GM15510 (cell line): ENCODE results near the gene SPATA9.

Experiments
- POLR2A ChIP-seq: IDR thresholded peaks from 3 replicates; pipeline ENCODE4 v1.6.1; 2011; ENCODE audit warnings: borderline replicate concordance; ENCODE audit not compliant: insufficient read length; ENCODE audit errors: extremely low read depth

The SPATA9 gene

DNA sequence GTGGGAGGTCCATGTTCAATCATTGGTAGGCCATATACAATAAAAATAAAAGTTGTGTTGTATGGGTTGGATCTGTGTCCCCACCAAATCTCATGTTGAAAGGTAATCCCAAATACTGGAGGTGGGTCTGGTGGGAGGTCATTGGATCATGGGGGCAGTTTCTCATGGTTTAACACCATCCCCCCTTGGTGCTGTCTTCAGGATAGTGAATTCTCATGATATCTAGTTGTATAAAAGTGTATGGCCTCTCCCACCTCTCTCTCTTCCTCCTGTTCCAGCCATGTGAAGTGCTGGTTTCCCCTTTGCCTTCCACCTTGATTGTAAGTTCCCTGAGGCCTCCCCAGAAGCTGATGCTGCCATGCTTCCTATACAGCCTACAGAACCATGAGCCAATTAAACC, 15.1 kb downstream of the SPATA9 start:
- TF ChIP-seq POLR2A = no peak

- TF ChIP-seq POLR2A = no peak
Measured at GRCh38 chr5:95667061-95667618, 15.7 kb downstream of the SPATA9 start.

GRCh38 chr5:95664204-95664786, 18.5 kb downstream of the SPATA9 start:
- no peak for TF ChIP-seq POLR2A

- TF ChIP-seq POLR2A = no peak
Measured at GRCh38 chr5:95662946-95663345, 19.8 kb downstream of the SPATA9 start.

GRCh38 chr5:95660060-95660459, 22.7 kb downstream of the SPATA9 start:
- no peak for TF ChIP-seq POLR2A

GRCh38 chr5:95655575-95655974, 27.2 kb downstream of the SPATA9 start:
- no peak for TF ChIP-seq POLR2A

GRCh38 chr5:95654196-95654595, 28.6 kb downstream of the SPATA9 start:
- no peak for TF ChIP-seq POLR2A

DNA sequence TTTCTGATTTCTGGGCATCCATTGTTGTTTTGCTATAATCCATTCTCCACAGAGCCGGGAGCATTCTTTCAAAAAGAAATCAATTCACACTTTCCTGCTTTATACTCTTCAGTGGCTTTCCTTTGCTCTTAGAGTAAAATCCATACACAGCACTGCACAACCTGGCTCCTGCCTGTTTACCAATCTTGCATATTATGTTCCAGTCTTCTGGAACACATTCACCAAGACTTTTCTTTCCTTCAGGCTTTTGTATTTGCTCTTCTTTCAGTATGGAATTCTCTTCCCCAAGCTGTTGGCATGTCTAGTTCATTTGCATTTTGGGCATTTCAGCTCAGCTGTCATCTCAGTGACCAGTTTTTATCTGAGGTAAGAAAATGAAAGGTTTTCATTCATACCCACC, 29.9 kb downstream of the SPATA9 start:
- TF ChIP-seq POLR2A = no peak

GRCh38 chr5:95649842-95650620, 32.8 kb downstream of the SPATA9 start:
- no peak for TF ChIP-seq POLR2A

DNA sequence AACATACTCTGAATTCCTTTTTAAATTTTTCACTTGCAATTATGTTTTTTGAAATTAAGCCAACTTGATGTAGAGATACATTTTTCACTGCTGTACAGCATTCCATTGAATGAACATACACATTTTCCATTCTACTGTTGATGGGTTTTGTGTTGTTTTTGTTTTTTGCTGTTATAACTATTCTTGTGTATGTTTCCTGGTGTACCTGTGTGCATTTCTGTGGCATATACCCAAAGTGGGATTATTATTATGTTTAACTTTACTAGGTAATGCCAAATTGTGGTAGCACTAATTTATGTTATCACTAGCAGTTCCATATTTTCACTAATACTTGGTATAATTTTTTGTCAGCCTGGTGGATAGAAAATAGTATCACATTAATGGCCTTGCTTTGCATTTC, 33.5 kb downstream of the SPATA9 start:
- no peak for TF ChIP-seq POLR2A

- TF ChIP-seq POLR2A = no peak
Measured at GRCh38 chr5:95647886-95648860, 34.6 kb downstream of the SPATA9 start.

GRCh38 chr5:95646569-95647431, 36.0 kb downstream of the SPATA9 start, which contains the start of gene RFESD:
Gene RFESD (plus strand): TSS chr5:95646777. CDS start chr5:95652272, 5,495 bp downstream.
- TF ChIP-seq POLR2A = peak; percentile 85

DNA sequence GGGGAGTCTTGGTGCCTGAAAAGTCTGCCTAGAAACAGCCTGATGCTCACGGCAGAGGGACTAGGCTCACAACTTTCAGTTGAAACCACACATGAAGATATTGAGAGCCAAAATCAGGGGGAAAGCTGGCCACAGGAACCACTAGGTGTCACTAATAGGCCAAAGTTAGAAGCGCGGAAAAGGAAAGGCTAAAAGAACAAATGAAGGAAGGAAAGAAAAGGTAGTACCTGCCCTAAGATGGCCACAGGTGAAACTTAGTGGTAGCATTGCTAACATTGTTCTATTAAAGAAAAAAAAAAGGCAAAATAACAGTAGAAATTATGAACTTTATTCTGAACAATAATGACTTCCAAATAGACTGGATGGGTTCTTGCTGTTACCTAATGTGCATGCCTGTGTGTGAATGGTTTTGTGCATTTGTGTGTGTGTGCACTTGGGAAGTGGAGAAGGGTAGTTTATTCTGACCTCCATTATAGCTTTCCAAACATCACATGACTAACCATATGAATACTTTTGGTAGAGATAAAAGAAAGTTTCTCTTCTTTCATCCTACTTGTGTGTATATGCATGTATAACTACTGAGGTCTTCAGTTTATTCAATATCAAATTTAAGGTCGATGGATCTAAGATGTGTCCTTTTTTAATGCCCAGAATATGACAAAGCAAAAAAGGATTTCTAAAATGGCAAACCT, 38.3 kb downstream of the SPATA9 start:
- TF ChIP-seq POLR2A = no peak

DNA sequence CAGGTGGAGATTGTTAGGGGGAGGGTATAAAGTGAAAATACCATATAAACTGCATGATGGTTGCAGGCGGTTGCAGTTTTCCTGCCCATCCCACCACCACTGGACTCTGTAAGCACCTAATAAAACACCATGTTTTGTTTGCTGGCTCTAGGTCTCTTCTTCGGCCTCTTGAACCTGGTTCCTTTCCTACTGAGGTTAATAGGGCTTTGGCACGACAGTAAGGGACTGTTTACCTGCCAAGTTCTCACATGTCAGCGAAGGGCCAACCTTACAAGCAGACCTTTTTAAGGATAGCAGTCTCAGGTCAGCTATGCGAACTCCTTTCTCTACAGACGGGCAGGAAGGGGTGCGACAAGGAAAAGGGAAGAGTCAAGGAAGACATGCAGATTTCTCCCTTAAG, 39.6 kb downstream of the SPATA9 start:
- no peak for TF ChIP-seq POLR2A

DNA sequence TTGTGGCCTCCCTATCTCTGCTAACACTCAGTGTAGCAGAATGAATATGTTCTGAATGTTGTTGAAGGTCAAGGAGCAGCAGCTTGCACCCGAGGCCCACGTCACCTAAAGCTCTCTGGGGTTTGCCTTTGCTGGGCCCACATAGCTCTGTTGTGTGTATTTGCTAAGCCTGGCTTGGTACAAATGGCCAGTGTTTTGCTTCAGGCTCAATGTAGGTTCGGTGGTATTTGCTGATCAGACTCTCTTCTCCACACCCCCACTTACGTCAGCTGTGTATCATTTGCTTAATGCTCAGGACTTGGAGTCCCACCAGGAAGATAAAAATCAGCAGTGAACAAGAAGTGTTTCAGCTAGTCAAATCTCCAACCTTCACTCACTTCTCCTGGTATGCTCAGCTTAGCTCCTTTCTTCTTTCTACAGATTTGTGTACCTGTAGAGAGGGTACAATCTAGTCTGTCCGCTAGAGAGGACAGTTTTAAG, 41.0 kb downstream of the SPATA9 start:
- TF ChIP-seq POLR2A = no peak
